GM12801 (cell line): Measurements from ENCODE around the gene TSGA10IP.

ENCODE experiments used
- TF ChIP-seq, protein P1 (sequence below): IDR thresholded peaks from one replicate; pipeline ENCODE4 v1.5.1; 2011; ENCODE audit warnings: control low read depth; ENCODE audit not compliant: insufficient read length; ENCODE audit errors: extremely low read depth

TSGA10IP gene

DNA sequence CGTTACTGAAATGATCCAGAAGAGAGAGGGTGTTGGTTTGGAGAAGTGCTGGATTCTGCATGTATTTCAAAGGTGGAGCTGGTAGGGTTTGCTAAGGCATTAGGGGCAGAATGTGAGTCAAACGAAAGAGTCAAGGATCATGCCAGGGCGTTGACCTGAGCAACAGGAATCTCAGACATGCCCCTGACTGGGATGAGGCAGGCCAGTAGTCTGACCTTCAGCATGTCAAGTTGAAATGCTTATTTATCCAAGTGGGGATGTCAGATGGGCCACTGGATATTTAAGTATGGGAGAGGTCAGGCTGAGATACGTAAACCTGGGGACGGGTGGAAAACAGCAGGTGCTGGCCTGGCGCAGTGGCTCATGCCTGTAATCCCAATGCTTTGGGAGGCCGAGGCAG is 2.7 kb upstream of the TSGA10IP start:
- TF ChIP-seq, protein P1, sequence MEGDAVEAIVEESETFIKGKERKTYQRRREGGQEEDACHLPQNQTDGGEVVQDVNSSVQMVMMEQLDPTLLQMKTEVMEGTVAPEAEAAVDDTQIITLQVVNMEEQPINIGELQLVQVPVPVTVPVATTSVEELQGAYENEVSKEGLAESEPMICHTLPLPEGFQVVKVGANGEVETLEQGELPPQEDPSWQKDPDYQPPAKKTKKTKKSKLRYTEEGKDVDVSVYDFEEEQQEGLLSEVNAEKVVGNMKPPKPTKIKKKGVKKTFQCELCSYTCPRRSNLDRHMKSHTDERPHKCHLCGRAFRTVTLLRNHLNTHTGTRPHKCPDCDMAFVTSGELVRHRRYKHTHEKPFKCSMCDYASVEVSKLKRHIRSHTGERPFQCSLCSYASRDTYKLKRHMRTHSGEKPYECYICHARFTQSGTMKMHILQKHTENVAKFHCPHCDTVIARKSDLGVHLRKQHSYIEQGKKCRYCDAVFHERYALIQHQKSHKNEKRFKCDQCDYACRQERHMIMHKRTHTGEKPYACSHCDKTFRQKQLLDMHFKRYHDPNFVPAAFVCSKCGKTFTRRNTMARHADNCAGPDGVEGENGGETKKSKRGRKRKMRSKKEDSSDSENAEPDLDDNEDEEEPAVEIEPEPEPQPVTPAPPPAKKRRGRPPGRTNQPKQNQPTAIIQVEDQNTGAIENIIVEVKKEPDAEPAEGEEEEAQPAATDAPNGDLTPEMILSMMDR, result no peak

DNA sequence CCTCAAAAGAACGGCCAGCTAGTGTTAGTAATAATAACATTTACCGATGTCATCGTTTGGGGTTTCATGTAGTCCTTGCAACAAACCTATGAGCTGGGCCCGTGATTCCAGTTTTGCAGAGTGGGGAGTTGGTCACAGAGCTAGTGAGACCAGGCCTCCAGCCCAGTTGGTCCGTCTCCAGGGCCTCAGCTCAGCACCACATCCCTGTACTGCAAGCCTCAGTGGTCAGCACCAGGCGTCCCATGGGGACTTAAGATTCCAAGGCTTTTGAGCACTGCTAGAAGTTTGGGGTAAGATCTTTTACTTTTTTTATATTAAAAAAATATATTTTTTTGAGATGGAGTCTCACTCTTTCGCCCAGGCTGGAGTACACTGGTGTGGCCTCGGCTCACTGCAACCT is 1.1 kb upstream of the TSGA10IP start:
- TF ChIP-seq, protein P1, result no peak

DNA sequence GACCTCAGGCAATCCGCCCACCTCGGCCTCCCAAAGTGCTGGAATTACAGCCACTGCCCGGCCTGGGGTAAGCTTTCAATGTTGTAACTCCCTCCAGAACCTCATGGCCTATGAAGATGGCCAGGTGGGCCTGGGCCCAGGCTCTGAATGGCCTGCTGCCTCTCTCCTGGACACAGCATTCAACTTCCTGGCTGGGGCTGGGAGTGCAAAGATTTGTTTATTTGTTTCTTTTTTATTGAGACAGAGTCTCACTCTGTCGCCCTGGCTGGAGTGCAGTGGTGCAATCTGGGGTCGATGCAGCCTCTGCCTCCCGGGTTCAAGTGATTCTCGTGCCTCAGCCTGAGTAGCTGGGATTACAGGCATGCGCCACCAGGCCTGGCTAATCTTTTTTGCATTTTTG is 513 bp upstream of the TSGA10IP start:
- TF ChIP-seq, protein P1, result no peak

DNA sequence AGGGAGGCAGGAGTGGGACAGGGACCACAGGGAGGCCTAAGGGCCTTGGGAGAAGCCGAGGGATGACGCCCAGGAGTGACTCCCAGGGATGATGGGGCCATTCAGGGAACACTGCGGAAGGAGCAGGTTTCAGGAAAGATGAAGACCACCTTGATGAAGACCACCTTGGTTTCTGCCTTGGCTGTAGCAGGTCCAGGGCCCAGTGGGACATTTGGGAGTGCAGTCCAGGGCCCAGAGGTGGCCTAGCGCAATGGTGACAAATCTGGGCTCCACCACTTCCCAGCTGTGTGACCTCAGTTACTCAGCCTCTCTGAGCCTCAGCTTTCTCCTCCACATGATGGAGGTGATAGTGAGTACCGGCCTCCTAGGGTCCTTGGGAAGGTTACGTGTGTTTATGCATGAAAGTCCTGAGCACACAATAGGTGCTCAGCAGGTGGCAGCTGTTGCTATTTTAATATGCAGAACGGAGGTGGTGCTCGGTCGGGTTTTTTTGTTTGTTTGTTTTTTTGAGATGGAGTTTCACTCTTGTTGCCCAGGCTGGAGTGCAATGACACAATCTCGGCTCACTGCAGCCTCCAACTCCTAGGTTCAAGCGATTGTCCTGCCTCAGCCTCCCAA is 770 bp downstream of the TSGA10IP start:
- TF ChIP-seq, protein P1, result no peak

DNA sequence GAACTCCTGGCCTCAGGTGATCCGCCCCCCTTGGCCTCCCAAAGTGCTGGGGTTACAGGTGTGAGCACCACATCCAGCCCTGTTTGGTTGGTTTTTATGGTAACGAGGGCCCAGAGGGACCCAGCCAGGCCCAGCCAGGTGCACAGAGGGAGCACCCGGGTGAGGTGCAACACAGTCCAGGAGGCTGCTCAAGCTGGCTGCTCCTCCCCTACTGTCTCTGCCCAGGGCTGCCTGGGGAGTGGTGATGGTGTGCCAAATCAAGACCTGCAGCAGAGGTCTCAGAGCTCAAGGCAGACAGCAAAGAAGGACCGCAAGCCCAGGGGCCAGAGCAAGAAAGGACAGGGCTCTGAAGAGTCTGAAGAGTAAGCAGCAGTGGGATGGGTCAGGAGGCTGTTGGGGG is 1.4 kb downstream of the TSGA10IP start:
- TF ChIP-seq, protein P1, result no peak

DNA sequence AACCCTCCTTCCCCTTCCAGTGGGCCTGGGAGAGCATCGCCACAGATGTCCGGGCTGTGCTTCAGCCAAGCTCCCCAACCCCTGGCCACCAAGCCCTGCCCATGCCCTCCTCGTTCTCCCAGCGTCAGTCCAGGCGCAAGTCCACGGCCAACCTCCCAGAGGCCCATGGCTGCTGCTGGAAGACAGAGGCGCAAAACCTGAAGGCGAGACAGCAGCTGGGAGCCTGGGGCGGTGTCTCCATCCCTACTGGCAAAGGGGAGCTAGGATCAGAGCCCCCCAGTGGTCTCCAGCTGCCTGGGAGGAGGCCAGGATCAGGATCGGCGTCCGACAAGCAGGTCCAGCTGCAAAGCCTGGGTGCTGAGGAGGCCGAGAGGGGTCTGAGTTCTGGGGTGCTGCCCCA is 1.9 kb downstream of the TSGA10IP start:
- TF ChIP-seq, protein P1, result no peak

DNA sequence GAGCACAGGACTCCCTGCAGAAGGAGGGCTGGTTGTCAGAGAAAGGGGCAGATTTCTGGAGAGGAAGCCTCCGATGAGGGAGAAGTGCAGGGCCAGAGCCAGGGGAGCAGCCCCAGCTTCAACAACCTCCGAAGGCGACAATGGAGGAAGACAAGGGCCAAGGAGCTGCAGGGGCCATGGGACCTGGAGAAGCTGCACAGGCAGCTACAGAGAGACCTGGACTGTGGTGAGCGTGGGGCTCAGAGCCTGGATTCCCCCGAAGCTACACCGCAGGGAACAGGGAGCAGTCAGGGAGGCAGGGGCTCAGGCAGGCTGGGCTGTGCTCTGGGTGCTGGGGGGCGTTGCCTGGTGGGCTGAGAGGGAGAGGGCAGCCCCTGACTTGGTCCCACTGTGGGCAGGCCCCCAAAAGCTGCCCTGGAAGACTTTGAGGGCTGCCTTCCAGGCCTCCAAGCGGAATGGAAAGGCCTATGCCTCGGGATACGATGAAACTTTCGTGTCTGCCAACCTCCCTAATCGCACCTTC is 2.4 kb downstream of the TSGA10IP start:
- TF ChIP-seq, protein P1, result no peak

DNA sequence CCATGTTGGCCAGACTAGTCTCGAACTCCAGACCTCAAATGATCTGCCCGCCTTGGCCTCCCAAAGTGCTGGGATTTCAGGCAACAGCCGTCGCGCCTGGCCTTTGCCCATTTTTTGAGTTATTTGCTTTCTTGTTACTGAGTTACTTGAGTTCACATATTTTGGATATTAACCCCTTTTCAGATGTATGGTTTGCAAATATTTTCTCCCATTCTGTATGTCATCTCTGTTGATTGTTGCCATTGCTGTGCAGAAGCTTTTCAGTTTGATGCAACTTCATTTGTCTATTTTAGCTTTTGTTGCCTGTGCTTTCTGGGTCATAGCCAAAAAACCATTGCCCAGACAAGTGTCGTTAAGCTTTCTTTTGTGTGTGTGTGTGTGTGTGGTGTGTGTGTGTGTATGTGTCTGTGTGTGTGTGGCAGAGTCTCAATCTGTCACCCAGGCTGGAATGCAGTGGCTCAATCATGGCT is 6.8 kb downstream of the TSGA10IP start:
- TF ChIP-seq, protein P1, result no peak
